NCI-H460 (cell line): Measurements from ENCODE around the gene CDK11A. TPM values are rescaled to one million over a fixed set of nuclear protein-coding genes. Genes with fewer than 3 reads are reported as not detected.
"Not testable (repeated sequence)": the region's sequence is repeated elsewhere in the genome, so short reads cannot be mapped to it uniquely, and the experiment has no call there.

Experiments used
- DNase-seq: peaks from one replicate; pipeline ENCODE4 v3.0.0-alpha.2; 2016; ENCODE audit warnings: low read depth; ENCODE audit errors: extremely low read depth
- total RNA-seq: library from RNA; depleted of rRNA; stranded (reverse); fragments of >200 nt; shearing (Covaris generic); gene quantifications from 2 replicates; pipeline ENCODE4 v1.2.3, GENCODE V29; 2014

The CDK11A gene
- total RNA-seq, 1 experiment from 2014 or later = 17.3 TPM

DNA sequence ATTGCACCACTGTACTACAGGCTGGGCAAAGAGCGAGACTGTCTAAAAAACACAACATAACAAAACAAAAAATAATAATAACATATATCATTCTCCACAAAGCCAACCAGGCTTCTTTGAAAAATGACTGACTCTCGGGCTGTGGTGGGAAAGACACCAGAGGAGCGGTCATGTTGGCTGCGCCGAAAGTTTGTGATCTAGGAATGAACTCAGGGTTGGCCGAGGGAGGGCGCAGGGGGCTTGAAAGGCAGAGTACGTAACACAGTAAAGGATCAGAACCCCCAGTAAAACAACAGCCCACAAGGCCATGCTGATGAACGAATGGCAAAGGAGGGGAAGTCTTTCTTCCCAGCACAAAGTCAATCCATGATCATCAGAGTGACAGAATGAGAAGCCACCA lies 36.3 kb downstream of the CDK11A start:
- DNase-seq = no peak

DNA sequence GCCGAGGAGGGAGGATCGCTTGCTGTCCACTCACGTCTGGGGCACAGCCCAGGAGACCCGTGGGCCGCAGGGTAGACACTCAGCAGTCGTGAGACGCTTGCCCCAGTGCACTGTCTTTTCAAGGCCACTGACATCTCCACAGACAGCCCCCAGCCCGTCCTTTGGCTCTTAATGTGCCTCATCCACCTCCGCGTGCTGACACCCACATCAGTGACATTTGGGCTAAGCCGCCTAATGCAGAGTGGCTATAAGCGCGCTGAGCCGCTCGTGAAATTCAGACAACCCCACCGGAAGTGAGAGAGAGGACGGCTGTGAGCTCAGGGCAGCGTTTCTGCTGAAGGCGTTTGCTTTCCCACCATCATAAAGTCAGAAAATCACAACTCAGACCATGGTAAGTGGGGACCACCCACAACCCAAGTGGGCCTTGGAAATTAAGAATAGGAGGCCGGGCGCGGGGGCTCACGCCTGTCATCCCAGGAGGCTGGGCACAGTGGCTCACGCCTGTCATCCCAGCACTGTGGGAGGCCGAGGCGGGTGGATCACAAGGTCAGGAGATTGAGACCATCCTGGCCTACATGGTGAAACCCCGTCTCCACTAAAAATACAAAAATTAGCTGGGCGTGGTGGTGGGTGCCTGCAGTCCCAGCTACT lies 40.0 kb downstream of the CDK11A start:
- no peak for DNase-seq

DNA sequence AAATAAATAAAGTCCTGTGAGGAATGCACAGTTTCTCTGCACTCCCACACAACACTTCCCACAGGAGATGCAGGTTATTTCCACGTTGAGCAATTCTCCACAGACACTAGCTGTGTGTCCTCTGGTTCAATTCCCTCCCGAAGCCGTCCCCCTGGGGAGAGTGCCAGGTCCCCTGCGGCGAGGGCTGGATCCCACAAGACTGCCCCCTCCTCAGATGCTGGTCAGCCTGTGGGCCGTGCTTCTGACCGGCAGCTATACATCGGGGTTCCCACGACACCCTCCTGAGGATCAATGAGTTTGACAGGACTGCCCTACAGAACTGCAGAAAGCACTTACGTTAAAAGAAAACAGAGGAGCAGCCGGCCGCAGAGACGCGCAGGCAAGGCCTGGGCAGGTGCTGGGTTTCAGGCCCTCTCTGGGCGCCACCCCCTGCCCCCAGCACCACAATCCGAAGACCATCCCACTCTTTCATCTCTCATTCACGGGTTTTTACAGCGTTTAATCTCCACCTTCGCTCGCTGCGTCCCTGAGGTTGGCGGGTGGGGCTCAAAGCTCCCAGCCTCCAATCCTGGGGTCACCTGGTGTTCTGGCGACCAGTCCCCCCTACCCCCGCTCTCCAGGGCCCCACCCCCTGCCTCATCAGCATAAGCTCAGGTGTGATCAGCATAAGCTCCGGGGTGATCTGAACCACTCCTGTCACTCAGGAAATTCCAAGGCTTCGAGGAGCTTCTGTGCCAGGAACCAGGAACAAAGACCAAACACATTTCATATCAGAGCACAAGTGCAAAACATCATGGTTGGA lies 40.9 kb downstream of the CDK11A start:
- no peak for DNase-seq

DNA sequence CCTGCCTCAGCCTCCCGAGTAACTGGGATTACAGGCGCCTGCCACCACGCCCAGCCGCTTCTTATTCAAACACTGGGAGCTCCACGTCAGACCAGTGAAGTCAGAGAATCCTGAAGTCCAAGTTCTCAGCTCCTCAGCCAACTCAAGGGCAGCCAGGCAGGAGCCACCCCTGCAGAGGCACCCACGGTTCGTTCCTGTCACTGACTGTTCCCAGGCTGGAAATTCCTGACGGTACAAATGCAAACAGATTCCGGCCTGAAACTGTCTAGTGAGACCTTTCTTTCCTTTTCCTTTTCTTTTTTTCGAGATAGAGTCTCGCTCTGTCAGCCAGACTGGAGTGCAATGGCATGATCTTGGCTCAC lies 43.3 kb downstream of the CDK11A start:
- DNase-seq = no peak

DNA sequence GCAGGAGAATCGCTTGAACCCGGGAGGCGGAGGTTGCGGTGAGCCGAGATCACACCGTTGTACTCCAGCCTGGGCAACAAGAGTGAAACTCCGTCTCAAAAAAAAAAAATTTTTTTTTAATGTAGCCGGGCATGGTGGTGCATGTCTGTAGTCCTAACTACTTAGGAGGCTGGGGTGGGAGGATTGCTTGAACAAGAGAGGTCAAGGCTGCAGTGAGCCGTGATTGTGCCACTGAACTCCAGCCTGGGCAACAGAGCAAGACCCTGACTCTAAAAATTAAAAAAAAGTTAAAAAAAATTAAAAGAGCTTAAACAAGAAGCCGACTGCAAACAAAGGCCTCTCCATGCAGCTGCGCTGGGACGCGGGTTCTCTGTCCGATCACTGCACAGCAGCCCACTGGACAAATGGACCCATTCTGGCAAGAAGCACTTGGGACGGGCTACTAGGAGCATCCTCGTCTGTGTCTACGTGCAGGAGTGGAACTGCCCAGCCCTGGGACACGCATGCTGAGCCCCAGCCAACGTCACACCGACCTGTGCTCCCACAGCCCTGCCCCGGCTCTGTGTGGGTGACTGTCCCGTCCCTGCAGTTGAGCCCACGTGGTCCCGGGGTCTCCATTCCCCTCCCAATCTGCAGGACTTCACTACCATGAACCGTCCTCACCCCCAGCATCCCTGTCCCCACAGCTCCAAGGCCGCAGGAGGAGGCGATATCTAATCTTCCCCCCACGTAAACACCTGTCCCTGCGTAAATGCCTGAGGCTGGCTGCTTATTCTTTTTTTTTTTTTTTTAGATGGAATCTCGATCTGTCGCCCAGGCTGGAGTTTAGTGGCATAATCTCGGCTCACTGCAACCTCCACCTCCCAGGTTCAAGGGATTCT lies 43.9 kb downstream of the CDK11A start:
- no peak for DNase-seq

DNA sequence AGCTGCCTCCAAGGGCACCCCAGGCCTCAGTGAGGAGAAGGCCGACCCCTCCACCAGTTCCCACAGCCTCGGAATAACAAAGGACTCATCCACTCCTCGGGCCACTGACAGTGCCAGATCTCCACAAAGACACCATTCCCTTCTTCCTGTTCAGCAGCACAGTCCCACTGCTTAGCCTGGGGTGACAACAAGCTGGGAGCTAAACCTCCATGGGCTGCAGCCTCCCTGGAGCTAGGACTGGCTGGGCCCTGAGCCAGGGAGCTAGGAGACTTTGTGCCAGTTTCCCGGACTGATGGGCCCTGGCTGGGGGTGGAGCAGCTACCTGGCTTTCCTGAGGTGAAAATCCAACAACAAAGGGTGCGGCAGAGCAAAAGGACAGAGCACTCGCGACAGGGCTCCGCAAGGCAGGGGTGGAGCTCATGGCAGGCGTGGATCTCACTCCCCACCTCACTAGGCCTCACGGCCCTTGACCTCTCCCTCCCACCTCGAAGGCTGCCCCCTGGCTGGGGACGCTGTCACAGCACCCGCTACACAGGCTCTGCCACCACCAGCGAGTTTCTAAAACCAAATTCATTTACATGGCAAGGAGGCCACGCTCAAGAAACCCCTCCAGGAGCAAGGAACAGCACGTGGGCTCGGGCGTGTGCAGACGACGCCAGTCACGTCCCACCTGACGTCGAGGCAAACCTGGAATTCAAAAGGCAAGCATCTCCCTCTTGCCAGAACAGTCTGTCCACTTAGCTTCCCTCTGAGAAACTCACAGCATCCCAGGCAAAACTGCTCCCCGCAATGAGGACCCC lies 45.4 kb downstream of the CDK11A start:
- no peak for DNase-seq

DNA sequence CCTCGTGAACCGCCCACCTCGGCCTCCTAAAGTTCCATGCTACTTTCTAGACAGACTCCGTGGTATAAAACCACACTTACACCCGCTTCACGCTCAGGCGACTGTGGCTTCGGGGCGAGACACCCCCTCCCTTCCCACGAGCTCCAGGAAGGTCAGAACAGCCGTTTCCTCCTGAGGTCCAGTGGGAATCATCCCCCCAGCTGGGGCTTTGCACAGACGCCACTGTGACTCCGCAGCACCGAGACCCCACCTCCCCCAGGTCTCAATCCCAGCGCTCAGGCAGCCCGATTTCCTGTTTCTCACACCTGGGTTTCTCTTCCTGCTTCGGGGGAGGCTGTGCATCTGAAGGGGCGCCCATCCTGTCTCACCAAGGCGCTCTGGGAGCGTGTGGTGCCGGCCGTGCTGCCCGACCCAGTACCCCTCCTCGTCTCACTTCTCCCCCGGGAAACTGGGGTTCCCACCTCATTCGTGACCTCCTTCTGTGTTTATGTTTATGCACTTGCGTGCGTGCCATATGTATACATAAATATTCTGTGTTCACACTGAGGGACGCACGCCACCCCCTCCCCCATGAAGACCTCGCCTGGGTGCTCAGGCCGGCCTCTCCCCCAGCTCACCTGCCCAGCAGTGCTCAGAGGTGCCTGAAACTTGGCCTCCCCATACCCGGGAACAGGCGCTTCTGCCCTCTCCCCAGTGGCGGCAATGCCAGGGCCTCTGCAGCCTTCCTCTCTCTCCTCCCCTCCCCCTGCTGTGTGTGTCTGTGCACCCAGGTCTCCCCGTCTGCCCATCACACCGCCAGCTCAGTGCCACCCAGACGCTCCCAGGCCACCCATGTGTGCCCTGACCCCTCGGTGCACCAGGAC lies 46.2 kb downstream of the CDK11A start:
- no peak for DNase-seq

DNA sequence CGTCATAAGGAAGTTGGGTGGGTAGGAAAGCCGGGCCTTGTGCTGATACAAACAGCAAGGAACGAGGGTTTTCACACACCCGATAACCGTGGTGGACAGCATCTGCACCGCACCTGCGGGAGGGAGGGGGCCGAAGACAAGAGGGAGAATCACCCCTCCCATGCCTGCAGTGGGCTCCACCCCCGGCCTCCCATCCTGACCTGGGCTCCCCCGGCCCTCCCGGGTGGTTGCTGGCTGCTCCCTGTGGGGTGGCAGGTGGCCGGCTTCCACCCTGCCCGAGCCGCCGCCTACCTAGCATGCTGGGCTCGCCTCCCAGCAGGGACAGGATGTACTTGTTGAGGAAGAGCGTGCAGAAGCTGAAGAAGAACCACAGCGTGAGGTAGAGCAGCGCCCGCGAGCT lies 48.1 kb downstream of the CDK11A start:
- not testable (repeated sequence) for DNase-seq

DNA sequence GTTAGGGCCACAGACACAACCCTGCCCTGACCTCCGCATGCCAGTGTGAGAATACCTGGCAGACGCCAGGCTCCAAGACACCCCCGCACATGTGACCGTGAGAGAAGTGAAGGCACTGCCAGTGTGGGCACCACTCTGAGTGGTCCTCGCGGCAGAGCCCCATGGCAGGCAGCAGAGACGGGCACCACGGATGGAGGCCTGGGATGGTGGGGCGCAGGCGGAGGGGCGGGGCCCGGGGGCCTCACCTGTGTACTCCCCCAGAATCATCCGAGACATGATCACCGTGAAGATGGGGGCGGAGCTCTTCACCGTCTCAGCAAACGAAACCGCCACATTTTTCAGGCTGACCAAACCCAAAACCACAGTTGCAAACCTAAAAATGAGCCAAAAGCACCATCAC lies 48.9 kb downstream of the CDK11A start:
- DNase-seq = not testable (repeated sequence)

DNA sequence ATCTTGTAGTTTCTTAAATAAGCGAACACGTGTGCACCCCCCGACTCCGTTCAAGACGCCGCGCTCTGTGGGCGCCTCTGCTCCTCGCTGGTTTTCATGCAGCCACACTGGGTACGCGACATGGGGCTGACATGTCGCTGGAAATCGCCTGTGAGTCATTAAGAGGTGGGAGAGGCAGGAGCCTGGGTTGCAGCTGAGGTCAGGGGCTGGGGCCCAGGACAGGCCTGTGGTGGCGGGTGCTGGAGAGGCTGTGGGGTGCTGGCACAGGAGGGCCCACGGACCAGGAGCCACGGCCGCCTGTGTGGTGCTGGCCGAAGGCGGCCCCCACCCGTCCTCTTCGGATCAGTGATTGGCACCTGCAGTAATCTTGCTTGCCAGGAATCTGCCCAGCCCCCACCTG lies 49.4 kb downstream of the CDK11A start:
- DNase-seq = not testable (repeated sequence)

DNA sequence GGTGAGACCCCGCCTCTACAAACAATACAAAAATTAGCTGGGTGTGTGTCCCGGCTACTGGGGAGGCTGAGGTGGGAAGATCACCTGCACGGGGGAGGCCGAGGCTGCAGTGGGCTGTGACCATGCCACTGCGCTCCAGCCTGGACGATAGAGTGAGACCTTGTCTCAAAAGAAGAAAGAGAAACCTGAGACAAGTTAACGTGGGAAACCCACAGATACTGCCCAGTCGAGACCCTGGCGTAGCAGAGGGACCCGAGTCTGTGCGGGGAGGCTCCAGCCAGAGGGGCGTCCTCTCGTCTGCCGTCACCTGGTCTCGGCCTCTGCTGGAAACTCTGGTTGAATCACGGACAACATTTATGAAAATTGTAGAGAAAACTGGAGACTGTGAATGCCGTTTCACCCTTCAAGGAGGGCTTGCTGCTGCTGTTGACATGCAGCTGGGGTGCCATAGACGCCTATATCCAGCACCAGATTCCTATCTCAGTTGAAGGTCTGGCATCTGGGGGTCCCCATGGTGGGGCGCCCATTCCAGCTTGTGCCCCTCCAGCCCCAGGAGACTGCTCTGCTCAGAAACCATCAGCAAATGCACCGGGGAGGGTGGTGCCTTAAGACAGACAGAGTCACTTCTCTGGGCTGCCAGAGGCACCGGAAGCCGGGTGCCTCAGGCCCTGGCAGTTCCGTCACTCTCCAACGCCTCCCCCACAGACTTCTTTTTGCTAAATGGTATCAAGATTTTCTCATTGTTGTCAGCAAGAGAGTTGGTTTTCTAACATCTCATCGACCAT lies 51.8 kb downstream of the CDK11A start:
- DNase-seq = no peak

DNA sequence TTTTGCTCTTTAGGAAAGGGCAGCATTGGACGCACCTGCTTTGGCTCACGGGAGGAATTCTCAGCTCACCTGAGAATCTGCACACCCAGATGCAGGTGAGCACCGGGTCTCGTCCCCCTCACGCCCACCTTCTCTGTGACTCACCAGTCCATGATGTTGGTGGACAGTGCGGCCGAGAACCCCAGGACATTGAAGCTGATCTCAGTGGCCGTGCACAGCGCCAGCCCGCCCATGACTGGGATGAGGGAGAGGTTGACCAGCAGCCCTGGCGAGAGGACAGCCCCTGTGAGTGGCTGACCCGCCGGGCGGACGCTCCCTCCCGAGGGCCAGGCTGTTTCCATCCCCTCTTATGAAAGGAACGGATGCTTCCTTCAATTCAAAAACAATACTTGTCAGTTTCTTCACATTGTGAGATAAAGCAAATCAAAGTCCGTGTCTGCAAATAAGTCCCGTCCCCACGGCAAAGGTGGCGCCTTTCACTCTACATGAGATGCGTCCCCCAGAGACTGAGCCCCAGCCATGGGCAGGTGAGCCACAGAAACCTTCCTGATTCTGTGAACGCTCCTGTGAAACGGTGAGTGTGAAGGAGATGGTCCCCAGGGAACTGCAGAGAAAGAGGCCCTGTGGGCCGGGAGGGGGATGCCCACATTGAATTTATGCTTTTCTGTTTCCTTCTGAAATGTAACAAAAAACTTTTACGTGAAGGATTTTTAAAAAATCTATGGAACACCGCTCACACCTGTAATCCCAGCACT lies 52.6 kb downstream of the CDK11A start:
- no peak for DNase-seq

DNA sequence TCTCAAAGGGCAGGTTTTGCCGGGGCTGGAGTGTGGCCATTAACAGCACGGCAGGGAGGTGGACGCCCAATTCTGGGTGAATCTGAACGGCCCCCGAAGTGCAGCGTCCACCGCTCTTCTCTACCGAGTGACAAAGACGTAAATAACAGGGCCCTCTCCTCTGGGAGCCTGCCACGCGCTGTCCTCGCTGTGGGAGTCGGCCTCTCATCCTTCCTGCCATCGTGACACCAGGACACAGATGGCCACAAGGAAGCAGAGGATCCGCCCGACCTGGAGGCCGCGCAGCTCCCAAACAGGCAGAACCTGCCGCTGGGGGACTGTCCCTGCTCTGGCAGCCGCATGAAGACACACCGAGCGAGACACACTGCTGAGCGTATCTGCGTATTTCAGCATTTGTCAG lies 53.3 kb downstream of the CDK11A start:
- no peak for DNase-seq

DNA sequence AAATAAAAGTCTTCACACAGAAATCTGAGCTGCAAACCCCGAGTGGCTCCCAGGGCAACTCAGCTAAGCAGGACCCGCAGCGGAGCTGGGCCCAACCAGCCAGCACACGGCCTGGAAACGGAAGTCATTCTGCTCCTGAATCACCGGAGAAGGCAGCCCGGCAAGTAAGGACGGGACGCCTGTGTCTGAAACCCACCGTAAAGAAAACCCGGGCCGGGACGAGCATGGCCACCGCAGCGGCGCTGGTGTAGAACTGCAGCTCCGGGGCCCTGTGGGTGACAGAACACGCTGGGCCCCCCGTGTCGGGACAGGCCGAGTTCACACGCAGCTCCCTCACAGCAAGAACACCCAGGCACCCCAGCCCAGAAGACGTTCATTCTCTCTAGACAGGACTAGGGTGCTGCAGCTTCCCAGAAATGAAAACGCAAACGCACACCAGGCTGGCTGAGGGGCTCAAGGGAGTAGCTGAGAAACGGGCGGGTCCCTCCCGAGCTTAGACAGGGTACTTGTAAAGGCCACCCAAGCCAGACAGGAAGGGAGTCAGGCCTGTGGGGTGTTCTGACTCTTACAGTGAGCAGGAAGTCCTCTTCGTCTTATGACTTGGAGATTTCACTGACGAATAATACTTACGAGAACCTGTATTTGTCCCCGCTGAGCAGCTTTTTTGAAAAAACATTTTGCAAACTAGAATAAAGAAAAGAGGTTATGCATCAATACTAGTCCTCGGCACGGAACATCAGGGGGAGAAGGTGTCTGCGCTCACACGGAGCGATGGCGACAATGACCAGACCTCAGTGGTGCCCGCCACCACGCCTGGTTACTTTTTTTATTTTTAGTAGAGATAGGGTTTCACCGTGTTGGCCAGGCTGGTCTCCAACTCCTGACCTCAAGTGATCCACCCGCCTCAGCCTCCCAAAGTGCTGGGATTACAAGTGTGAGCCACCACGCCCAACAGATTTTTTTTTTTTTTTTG lies 54.4 kb downstream of the CDK11A start:
- DNase-seq = no peak

DNA sequence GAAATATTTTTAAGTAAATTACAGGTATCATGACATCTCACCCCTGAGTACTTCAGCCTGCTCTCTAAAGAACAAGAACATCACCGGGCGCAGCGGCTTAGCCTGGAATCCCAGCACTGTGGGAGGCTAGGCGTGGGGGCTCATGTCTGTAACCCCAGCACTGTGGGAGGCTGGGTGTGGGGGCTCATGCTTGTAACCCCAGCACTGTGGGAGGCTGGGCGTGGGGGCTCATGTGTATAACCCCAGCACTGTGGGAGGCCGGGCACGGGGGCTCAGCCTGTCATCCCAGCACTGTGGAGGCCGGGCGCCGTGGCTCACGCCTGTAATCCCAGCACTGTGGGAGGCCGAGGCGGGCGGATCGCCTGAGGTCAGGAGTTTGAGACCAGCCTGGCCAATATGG lies 57.6 kb downstream of the CDK11A start:
- DNase-seq = no peak

DNA sequence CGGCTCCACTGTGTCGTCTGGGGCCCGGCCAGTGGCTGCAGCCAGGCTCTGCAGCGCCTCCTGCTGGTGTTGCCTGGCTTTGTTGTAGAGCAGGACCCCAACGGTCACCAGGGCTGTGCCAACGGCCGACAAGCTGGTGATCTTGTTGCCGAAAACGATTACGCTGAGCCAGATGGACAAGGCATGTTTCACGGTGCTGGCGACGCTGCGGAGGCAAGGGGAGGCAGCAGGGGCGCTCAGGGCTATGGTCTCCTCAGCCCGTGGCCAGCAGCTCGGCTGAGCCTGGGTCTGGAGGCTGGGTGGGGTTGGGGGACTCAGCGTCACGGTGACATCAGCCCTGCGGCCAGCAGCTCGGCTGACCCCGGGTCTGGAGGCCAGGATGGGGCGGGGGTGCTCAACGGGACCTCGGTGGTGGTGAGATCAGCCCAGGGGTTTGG lies 58.3 kb downstream of the CDK11A start:
- DNase-seq = no peak
